ENCODE results near the gene CRIP1. TPM values are rescaled to one million over a fixed set of nuclear protein-coding genes. Genes with fewer than 3 reads are reported as not detected.
A peak's percentile ranks its signal among the peaks of the same experiment; 100 is the strongest.

CRIP1 gene
- total and polyA plus RNA-seq, 10 of the 15 experiments (the other 5 are each of a cell fraction or from before 2014, with no cell fraction given), result 66.8 to 259 (median 154) TPM

- TF ChIP-seq DPF2 (IDR thresholded peaks at IDR 0.05) (no peak), SREBF2 (IDR thresholded peaks at IDR 0.05; ENCODE audit: low read length) (no peak), PML (IDR thresholded peaks at IDR 0.05; ENCODE audit: low read length) (no peak), ASH2L (IDR thresholded peaks at IDR 0.05; ENCODE audit: borderline replicate concordance, low read depth) (no peak), HSF1 (IDR thresholded peaks at IDR 0.05; ENCODE audit: low read depth, low read length) (no peak), SRF (IDR thresholded peaks at IDR 0.05; ENCODE audit: low read depth in 2 of 2, low read length in 2 of 2) (no peak), CREB1 (IDR thresholded peaks at IDR 0.05; ENCODE audit: low read depth) (no peak)
- ATAC-seq (no peak), DNase-seq (ENCODE audit: low read depth, low spot score) (no peak), FAIRE-seq (no peak)
- CTCF ChIA-PET, result no interaction called here
- in situ Hi-C loops (cut with MboI) (no loop called here), intact Hi-C loops (cut with micrococcal nuclease; ENCODE audit: unreplicated experiment) (no loop called here)
- H4K20me1 ChIP-seq (ENCODE audit: control insufficient read depth, insufficient read depth), result no peaks in the 10 kb centered on the region
- H3K27me3 ChIP-seq (replicated peaks in 1 of 2; ENCODE audit: control insufficient read depth in 2 of 2, insufficient read depth in 2 of 2, low read length in 1 of 2), result no peaks in the 10 kb centered on the region; a peak in 1 of 4 replicates
- H3K79me2 ChIP-seq (ENCODE audit: control insufficient read depth, insufficient read depth, low read length), result no peaks in the 10 kb centered on the region
- no peak overlapping the region for H3K4me2 ChIP-seq (ENCODE audit: control insufficient read depth, insufficient read depth)
- H3K4me1 ChIP-seq (ENCODE audit: control insufficient read depth, insufficient read depth, low read length), result no peaks in the 10 kb centered on the region
- no peak overlapping the region for H3K9ac ChIP-seq (ENCODE audit: control insufficient read depth, insufficient read depth, low read length)
- TSS peak; percentile 53 for BruUV-seq (replicated peaks)
- RAD21 ChIA-PET (ENCODE audit: unreplicated experiment), result no interaction called here
- no peaks in the 10 kb centered on the region for H3K9me3 ChIP-seq (replicated peaks; ENCODE audit: control insufficient read depth, insufficient read depth, low read length)
- POLR2A ChIA-PET, result no interaction called here
- whole genome bisulfite sequencing (ENCODE audit: insufficient coverage, insufficient replicate concordance, low lambda C conversion rate, missing lambda C conversion rate), result 94% methylated on average over 22 of the region's 22 CpGs
- H3K36me3 ChIP-seq (ENCODE audit: control insufficient read depth in 2 of 2, insufficient read depth in 2 of 2, low read length in 1 of 2), result peaks cover 0 to 20% of the 10 kb centered on the region in 2 experiments; a peak in 3 of 4 replicates
- no peak overlapping the region for H3K4me3 ChIP-seq
- H3K27ac ChIP-seq (ENCODE audit: control insufficient read depth, insufficient read depth), result no peak overlapping the region
- SMC1A ChIA-PET (ENCODE audit: uncharacterized antibody, unreplicated experiment), result no interaction called here
- H2AFZ ChIP-seq (ENCODE audit: control insufficient read depth, low read depth, low read length), result no peak overlapping the region
Observed at GRCh38 chr14:105467942-105468471, 18.7 kb upstream of the CRIP1 start.

Data from GM12878 (cell line).